Subcutaneous abdominal adipose tissue (tissue), 5 donors: ENCODE results near the gene MTHFR.

Experiments
- H3K27ac ChIP-seq: one replicate; pipeline ENCODE4 v1.7.0; 2013; ENCODE audit warnings: low read depth, mild to moderate bottlenecking, inconsistent platforms, low read length, moderate library complexity
- H3K27me3 ChIP-seq, 5 donors: one replicate each; pipeline ENCODE4 v1.7.0; 2013; ENCODE audit warnings: low read length in 5 of 5, inconsistent platforms in 1 of 5; ENCODE audit not compliant: control insufficient read depth in 5 of 5, insufficient read depth in 4 of 5
- H3K36me3 ChIP-seq, 5 donors: one replicate each; pipeline ENCODE4 v1.7.0; 2013; ENCODE audit warnings: low read length in 5 of 5; ENCODE audit not compliant: control insufficient read depth in 5 of 5, insufficient read depth in 5 of 5
- H3K4me1 ChIP-seq, 5 donors: one replicate each; pipeline ENCODE4 v1.7.0; 2013; ENCODE audit warnings: low read length in 5 of 5, mild to moderate bottlenecking in 3 of 5, moderate library complexity in 1 of 5; ENCODE audit not compliant: control insufficient read depth in 5 of 5, insufficient read depth in 5 of 5
- H3K4me3 ChIP-seq, 5 donors: one replicate each; pipeline ENCODE4 v1.7.0; 2013; ENCODE audit warnings: low read length in 5 of 5, low read depth in 1 of 5
- H3K9ac ChIP-seq, 5 donors: one replicate each; pipeline ENCODE4 v1.7.0; 2013; ENCODE audit warnings: low read length in 5 of 5, mild to moderate bottlenecking in 4 of 5, moderate library complexity in 3 of 5
- H3K9me3 ChIP-seq, 5 donors: one replicate each; pipeline ENCODE4 v1.7.0; 2013; ENCODE audit warnings: low read length in 5 of 5; ENCODE audit not compliant: control insufficient read depth in 5 of 5
- donor health status: healthy.
- donor health status: healthy.
- donor health status: healthy.
- donor health status: healthy.
- donor health status: healthy.

Gene MTHFR

GRCh38 chr1:11771481-11772043 is 34.2 kb downstream of the MTHFR start:
- H3K4me3 ChIP-seq = no peak overlapping the region
- H3K27ac ChIP-seq = no peak overlapping the region
- peaks cover 0 to 8% (median 3%) of the 10 kb centered on the region in 5 donors for H3K27me3 ChIP-seq
- H3K36me3 ChIP-seq = no peaks in the 10 kb centered on the region
- peaks cover 0 to 11% (median 3%) of the 10 kb centered on the region in 5 donors for H3K4me1 ChIP-seq
- H3K9me3 ChIP-seq = no peaks in the 10 kb centered on the region
- no peak overlapping the region for H3K9ac ChIP-seq

GRCh38 chr1:11770011-11770410 is 35.8 kb downstream of the MTHFR start:
- Histone ChIP-seq H3K27ac (no peak overlapping the region), H3K4me1 (peaks cover 0 to 11% (median 3%) of the 10 kb centered on the region in 5 donors), H3K4me3 (no peak overlapping the region), H3K9ac (no peak overlapping the region), H3K27me3 (peaks cover 0 to 18% (median 3%) of the 10 kb centered on the region in 5 donors), H3K9me3 (no peaks in the 10 kb centered on the region), H3K36me3 (no peaks in the 10 kb centered on the region)

GRCh38 chr1:11769274-11769673 is 36.5 kb downstream of the MTHFR start:
- no peak overlapping the region for H3K27ac ChIP-seq
- H3K9ac ChIP-seq = no peak overlapping the region
- peaks cover 0 to 18% (median 3%) of the 10 kb centered on the region in 5 donors for H3K27me3 ChIP-seq
- H3K9me3 ChIP-seq = no peaks in the 10 kb centered on the region
- peaks cover 0 to 11% (median 3%) of the 10 kb centered on the region in 5 donors for H3K4me1 ChIP-seq
- no peaks in the 10 kb centered on the region for H3K36me3 ChIP-seq
- no peak overlapping the region for H3K4me3 ChIP-seq

GRCh38 chr1:11768821-11769220 is 36.9 kb downstream of the MTHFR start:
- no peaks in the 10 kb centered on the region for H3K36me3 ChIP-seq
- H3K27me3 ChIP-seq = peaks cover 0 to 19% (median 3%) of the 10 kb centered on the region in 5 donors
- H3K9me3 ChIP-seq = no peaks in the 10 kb centered on the region
- H3K9ac ChIP-seq = no peak overlapping the region
- no peak overlapping the region for H3K4me3 ChIP-seq
- H3K4me1 ChIP-seq = peaks cover 0 to 11% (median 3%) of the 10 kb centered on the region in 5 donors
- H3K27ac ChIP-seq = no peak overlapping the region

- peaks cover 0 to 11% (median 3%) of the 10 kb centered on the region in 5 donors for H3K4me1 ChIP-seq
- H3K36me3 ChIP-seq = no peaks in the 10 kb centered on the region
- no peak overlapping the region for H3K27ac ChIP-seq
- no peak overlapping the region for H3K4me3 ChIP-seq
- no peaks in the 10 kb centered on the region for H3K9me3 ChIP-seq
- peaks cover 0 to 23% (median 4%) of the 10 kb centered on the region in 5 donors for H3K27me3 ChIP-seq
- no peak overlapping the region for H3K9ac ChIP-seq
Measured at GRCh38 chr1:11767922-11768704, 37.7 kb downstream of the MTHFR start.

GRCh38 chr1:11766429-11766776 is 39.4 kb downstream of the MTHFR start:
- Histone ChIP-seq H3K27me3 (peaks cover 14 to 34% (median 19%) of the 10 kb centered on the region in 5 donors), H3K36me3 (no peaks in the 10 kb centered on the region), H3K9me3 (no peaks in the 10 kb centered on the region), H3K4me1 (peaks cover 0 to 15% (median 7%) of the 10 kb centered on the region in 5 donors), H3K4me3 (no peak overlapping the region), H3K27ac (no peak overlapping the region), H3K9ac (no peak overlapping the region)

- H3K4me1 ChIP-seq = peaks cover 0 to 15% (median 7%) of the 10 kb centered on the region in 5 donors
- H3K9me3 ChIP-seq = no peaks in the 10 kb centered on the region
- no peak overlapping the region for H3K27ac ChIP-seq
- H3K9ac ChIP-seq = no peak overlapping the region
- H3K27me3 ChIP-seq = peaks cover 16 to 37% (median 21%) of the 10 kb centered on the region in 5 donors
- H3K4me3 ChIP-seq = no peak overlapping the region
- no peaks in the 10 kb centered on the region for H3K36me3 ChIP-seq
Measured at GRCh38 chr1:11765661-11766428, 39.9 kb downstream of the MTHFR start.

GRCh38 chr1:11764519-11764918 is 41.2 kb downstream of the MTHFR start:
- no peak overlapping the region for H3K9ac ChIP-seq
- peaks cover 16 to 37% (median 24%) of the 10 kb centered on the region in 5 donors for H3K27me3 ChIP-seq
- peaks cover 0 to 15% (median 7%) of the 10 kb centered on the region in 5 donors for H3K4me1 ChIP-seq
- H3K36me3 ChIP-seq = no peaks in the 10 kb centered on the region
- H3K9me3 ChIP-seq = no peaks in the 10 kb centered on the region
- H3K4me3 ChIP-seq = no peak overlapping the region
- no peak overlapping the region for H3K27ac ChIP-seq

- H3K9ac ChIP-seq = no peak overlapping the region
- no peak overlapping the region for H3K4me3 ChIP-seq
- peaks cover 0 to 15% (median 7%) of the 10 kb centered on the region in 5 donors for H3K4me1 ChIP-seq
- H3K27ac ChIP-seq = no peak overlapping the region
- H3K36me3 ChIP-seq = no peaks in the 10 kb centered on the region
- H3K9me3 ChIP-seq = no peaks in the 10 kb centered on the region
- peaks cover 16 to 37% (median 24%) of the 10 kb centered on the region in 5 donors for H3K27me3 ChIP-seq
Measured at GRCh38 chr1:11764115-11764514, 41.6 kb downstream of the MTHFR start.

GRCh38 chr1:11761988-11762406 is 43.8 kb downstream of the MTHFR start, which contains the start of gene C1orf167:
Gene C1orf167, plus strand, starts transcription at chr1:11762193. Its CDS starts 2,208 bp downstream, at chr1:11764401.
- Histone ChIP-seq H3K27me3 (peaks cover 16 to 35% (median 24%) of the 10 kb centered on the region in 5 donors), H3K36me3 (no peaks in the 10 kb centered on the region), H3K4me1 (peaks cover 0 to 7% (median 5%) of the 10 kb centered on the region in 5 donors), H3K9ac (no peak within 1 kb of the TSS), H3K9me3 (no peaks in the 10 kb centered on the region), H3K27ac (no peak within 1 kb of the TSS), H3K4me3 (no peak within 1 kb of the TSS)
